Activated naive CD4-positive, alpha-beta T cell treated with anti-CD3 and anti-CD28 coated beads, Interleukin-2, amount 50 U/mL, for 24 hours (primary cell): ENCODE results near the gene IFI27L2.

Source experiments
- H3K27ac Mint-ChIP-seq: one replicate; pipeline ENCODE4 v1.8.0; 2021; ENCODE audit warnings: mild to moderate bottlenecking, mixed read lengths
- H3K27me3 Mint-ChIP-seq: one replicate; pipeline ENCODE4 v1.8.0; 2021; ENCODE audit warnings: mixed read lengths
- H3K36me3 Mint-ChIP-seq: one replicate; pipeline ENCODE4 v1.8.0; 2021; ENCODE audit warnings: mixed read lengths
- H3K4me1 Mint-ChIP-seq: one replicate; pipeline ENCODE4 v1.8.0; 2021; ENCODE audit warnings: mixed read lengths
- H3K4me3 Mint-ChIP-seq: one replicate; pipeline ENCODE4 v1.8.0; 2021; ENCODE audit warnings: mild to moderate bottlenecking, mixed read lengths
- H3K9me3 Mint-ChIP-seq: one replicate; pipeline ENCODE4 v1.8.0; 2021; ENCODE audit warnings: mixed read lengths

The IFI27L2 gene

DNA sequence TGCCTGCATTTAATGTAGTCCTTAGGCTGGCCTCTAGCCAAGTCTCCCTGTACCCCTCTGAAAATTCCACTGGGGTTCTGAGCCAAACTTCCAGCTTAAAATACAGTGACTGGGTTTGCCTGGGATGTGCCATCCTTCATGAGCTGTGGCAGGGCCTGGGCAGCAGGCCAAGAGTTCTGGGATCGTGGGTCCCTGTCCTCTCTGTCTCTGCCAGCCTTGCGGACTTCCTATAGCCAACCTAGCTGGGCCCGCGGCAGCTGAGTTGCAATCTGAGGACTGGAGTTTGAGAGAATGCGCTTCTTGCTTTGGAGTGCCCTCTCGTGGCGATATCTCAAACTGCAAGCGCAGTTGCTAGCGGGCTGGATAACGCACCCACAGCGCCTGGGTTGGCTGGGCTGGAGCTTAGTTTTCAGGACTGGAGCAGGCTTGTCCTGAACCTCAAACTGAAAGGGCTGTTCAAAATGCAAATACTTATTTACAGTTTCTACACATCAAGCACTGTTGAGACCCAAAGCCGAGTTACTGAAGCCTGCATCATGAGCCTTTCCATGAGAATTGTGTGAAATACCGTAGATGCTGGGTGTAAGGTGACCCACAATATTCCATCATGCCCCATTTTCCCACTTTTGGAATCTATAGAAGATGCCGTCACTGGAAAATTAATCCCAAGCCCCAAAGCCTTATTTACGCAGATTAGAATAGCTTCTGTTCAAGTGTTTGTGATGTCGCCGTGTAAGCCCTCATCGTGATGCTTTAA, 7.3 kb upstream of the IFI27L2 start:
- Mint-ChIP-seq H3K36me3 (no peaks in the 10 kb centered on the region), H3K27me3 (peaks cover 3% of the 10 kb centered on the region), H3K4me3 (no peak overlapping the region), H3K27ac (no peak overlapping the region), H3K4me1 (peaks cover 5% of the 10 kb centered on the region), H3K9me3 (no peaks in the 10 kb centered on the region)

DNA sequence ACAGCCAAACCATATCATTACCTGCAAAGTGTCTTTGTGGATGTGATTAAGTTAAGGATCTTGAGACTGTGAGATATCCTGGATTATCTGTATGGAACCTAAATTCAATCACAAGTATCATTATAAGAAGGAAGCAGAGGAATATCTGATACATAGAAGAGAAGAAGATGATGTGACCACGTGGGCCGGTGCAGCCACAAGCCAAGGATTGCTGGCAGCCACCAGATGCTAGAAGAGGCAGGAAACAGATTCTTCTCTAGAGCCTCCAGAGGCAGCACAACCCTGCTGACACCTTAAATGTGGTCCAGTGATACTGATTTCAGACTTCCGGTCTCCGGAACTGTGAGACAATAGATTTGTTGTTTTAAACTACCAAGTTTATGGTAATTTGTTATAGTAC, 6.1 kb upstream of the IFI27L2 start:
- Mint-ChIP-seq H3K4me1 (peaks cover 6% of the 10 kb centered on the region), H3K27me3 (peaks cover 4% of the 10 kb centered on the region), H3K4me3 (no peak overlapping the region), H3K27ac (no peak overlapping the region), H3K9me3 (no peaks in the 10 kb centered on the region), H3K36me3 (no peaks in the 10 kb centered on the region)

DNA sequence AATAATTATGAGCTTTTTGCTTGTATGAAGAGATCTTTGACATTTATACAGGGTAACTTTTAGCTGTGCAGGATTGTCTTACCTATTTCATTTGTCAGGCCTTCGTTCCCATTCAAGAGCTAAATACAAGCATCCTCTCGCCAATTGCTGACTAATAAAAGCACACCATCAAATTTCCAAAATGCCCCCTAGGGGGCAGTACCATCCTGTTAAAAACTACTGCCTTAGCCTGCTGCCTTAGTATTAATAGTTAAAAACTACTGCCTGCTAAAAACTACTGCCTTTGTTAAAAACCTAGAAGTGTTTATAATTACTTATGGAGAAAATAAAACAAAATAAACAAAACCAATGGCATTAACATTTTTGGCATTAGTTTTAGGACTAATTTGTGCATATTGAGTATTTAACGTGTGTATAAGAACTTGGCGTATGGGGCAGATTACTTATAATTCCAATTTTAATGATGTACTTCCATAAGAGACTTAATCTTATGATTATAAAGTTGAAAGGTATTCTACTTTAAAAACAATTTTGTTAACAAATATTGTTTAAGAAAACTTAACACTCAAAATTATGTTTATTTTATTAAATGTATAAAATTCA, 3.0 kb upstream of the IFI27L2 start:
- H3K36me3 Mint-ChIP-seq, result no peaks in the 10 kb centered on the region
- H3K27ac Mint-ChIP-seq, result no peak overlapping the region
- peaks cover 23% of the 10 kb centered on the region for H3K4me1 Mint-ChIP-seq
- H3K9me3 Mint-ChIP-seq, result no peaks in the 10 kb centered on the region
- H3K27me3 Mint-ChIP-seq, result peaks cover 2% of the 10 kb centered on the region
- H3K4me3 Mint-ChIP-seq, result no peak overlapping the region

DNA sequence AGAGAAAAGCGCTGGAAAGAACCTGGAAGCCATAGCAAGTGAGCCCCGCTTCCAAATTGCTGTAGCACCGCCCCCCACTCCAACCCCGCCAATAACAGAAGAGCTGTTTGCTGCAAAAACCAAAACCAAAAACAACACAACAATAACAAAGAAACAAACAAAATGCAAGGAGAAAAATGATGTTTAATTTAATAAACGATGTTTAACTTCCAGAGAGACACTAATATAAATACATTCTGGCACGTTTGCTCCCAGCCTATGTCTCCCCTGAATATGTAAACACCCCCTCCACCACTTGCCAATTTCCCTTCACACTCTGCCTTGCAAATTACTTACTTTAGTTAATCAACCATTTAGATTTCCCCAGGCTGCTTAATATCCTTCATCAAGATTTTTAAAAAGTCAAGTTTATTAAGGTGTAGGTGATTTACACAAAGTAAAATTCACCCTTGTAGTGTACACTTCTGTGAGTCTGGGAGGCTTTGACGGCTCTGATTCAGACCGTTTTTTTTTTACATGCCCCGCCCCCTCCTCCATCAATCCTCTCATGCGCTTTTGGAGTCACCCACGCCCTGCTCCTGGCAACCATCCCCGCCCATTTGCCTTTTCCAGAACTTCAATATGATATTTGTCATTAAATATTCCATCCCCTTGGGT, 482 bp upstream of the IFI27L2 start:
- H3K27ac Mint-ChIP-seq, result peak overlapping the region; percentile 73
- no peaks in the 10 kb centered on the region for H3K9me3 Mint-ChIP-seq
- peaks cover 18% of the 10 kb centered on the region for H3K4me1 Mint-ChIP-seq
- peak overlapping the region; percentile 89 for H3K4me3 Mint-ChIP-seq
- H3K27me3 Mint-ChIP-seq, result peaks cover 2% of the 10 kb centered on the region
- H3K36me3 Mint-ChIP-seq, result no peaks in the 10 kb centered on the region

DNA sequence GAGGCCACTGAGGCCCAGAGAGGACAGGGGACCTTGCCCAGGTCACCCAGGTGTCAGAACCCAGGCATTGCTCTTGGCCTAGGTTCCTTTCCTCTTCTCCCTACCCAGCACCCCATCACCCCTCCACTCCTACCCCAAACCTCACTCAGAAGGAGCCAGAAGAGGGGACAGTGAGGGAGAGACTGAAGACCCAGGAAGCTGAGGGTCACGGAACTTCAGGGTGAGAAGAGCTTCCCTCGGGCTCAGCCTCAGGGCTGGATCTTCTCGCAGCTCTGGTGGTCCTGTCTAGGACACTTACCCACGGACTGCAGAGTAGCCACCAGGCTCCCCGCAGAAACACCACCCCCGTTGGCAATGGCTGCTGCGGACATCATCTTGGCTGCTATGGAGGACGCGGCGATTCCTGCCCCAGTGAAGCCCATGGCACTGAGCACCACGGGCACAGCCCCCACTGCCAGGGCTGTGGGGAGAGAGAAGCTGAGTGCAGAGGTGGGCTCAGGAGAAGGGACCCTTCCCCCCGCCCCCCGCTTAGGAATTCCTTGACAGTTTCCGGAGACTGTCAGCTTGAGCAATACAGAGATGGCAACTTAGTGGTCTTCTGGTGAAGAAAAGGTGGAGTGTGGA, 1.1 kb downstream of the IFI27L2 start:
- H3K4me3 Mint-ChIP-seq, result peak overlapping the region; percentile 89
- H3K36me3 Mint-ChIP-seq, result no peaks in the 10 kb centered on the region
- no peak overlapping the region for H3K27ac Mint-ChIP-seq
- H3K4me1 Mint-ChIP-seq, result peaks cover 18% of the 10 kb centered on the region
- H3K9me3 Mint-ChIP-seq, result no peaks in the 10 kb centered on the region
- peaks cover 2% of the 10 kb centered on the region for H3K27me3 Mint-ChIP-seq

DNA sequence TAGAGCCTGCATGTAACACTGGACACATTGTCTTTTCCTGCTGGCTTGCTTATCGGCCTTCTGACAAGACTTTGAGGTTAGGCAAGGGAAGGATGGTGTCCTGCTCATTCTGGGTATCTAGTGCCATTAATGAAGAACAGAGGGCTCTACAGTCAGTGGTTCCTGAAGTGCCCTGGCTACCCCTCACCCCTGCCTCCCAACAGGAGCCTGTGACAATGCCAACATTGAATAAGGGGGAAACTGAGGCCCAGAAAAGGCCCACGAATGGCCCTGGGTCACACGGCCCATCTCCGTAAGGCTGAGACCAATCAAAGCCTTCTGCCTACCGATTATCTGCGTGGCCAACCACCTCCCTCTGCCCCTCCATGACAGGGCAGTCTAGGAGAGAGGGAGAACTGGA, 2.1 kb downstream of the IFI27L2 start:
- Mint-ChIP-seq H3K27me3 (peaks cover 2% of the 10 kb centered on the region), H3K27ac (peak overlapping the region; percentile 19), H3K36me3 (no peaks in the 10 kb centered on the region), H3K9me3 (peaks cover 9% of the 10 kb centered on the region), H3K4me1 (peaks cover 18% of the 10 kb centered on the region), H3K4me3 (no peak overlapping the region)

DNA sequence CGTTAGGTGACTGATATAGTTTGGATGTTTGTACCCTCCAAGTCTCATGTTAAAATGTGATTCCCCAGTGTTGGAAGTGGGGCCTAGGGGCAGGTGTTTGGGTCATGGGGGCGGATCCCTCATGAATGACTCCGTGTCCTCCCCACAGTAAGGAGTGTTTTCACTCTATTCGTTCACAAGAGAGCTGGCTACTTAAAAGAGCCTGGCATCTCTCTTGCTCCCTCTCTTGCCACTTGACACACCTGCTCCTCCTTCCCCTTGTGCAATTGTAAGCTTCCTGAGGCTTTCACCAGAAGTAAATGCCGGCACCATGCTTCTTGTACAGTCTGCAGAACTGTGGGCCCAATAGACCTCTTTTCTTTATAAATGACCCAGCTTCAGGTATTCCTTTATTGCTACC, 2.6 kb downstream of the IFI27L2 start:
- H3K4me1 Mint-ChIP-seq, result peaks cover 18% of the 10 kb centered on the region

DNA sequence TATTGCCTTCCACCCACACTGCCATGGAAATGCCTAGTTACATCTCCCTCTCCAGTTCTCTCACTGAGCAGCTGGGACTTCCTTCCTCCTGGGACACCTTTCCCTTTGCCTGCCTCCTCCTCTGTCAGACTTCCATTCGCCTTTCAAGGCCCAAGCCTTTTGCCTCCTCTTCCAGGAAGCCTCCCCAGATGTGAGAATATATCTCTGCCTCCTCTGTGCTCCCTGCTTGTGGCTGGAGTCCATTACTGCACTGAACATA, 3.1 kb downstream of the IFI27L2 start:
- Mint-ChIP-seq H3K36me3 (no peaks in the 10 kb centered on the region), H3K27ac (no peak overlapping the region), H3K27me3 (peaks cover 2% of the 10 kb centered on the region), H3K9me3 (peaks cover 9% of the 10 kb centered on the region), H3K4me1 (peaks cover 18% of the 10 kb centered on the region), H3K4me3 (no peak overlapping the region)

More for the DNA sequence above, 2.6 kb downstream of the IFI27L2 start:
- Mint-ChIP-seq H3K4me3 (no peak overlapping the region), H3K9me3 (peaks cover 9% of the 10 kb centered on the region), H3K27ac (no peak overlapping the region), H3K36me3 (no peaks in the 10 kb centered on the region), H3K27me3 (peaks cover 2% of the 10 kb centered on the region)

DNA sequence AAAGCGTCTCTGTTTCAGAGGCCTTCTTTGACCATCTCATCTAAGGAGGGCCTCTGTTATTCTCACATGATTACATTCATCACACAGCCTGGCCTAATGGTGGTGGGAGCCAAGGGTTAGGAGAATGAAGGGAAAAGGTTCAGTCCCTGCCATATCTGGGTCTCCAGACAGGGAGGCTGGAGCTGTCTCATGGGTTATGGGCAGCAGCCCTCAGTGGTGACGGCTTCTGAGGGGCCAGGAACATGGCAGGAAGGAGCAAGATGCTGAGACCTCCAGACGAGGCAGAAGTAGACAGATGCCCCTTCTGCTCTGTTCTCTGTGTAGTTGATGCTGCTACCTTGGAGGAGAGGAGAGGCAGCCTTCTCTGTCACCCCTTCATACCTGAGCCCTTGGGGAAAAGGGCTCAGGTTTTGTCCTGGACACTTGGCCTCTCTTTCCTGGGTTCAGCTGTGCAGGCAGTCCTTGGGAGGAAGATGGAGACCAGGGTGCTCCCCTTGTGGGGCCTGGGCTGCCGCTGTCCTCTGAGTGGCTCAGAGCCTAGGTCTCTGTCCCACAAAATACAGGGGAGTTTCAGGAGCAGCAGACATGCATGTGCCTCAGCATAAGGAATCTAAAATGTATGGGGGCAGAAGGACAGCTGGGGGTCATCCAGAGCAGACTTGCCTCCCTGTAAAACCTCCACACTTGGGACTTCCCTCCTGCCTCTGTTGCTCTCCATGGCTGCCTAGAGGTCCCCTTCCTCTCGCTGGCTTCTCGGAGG, 3.6 kb downstream of the IFI27L2 start:
- peaks cover 12% of the 10 kb centered on the region for H3K9me3 Mint-ChIP-seq
- H3K36me3 Mint-ChIP-seq, result peaks cover 3% of the 10 kb centered on the region
- H3K27me3 Mint-ChIP-seq, result peaks cover 3% of the 10 kb centered on the region
- no peak overlapping the region for H3K27ac Mint-ChIP-seq
- H3K4me3 Mint-ChIP-seq, result no peak overlapping the region
- peaks cover 18% of the 10 kb centered on the region for H3K4me1 Mint-ChIP-seq

DNA sequence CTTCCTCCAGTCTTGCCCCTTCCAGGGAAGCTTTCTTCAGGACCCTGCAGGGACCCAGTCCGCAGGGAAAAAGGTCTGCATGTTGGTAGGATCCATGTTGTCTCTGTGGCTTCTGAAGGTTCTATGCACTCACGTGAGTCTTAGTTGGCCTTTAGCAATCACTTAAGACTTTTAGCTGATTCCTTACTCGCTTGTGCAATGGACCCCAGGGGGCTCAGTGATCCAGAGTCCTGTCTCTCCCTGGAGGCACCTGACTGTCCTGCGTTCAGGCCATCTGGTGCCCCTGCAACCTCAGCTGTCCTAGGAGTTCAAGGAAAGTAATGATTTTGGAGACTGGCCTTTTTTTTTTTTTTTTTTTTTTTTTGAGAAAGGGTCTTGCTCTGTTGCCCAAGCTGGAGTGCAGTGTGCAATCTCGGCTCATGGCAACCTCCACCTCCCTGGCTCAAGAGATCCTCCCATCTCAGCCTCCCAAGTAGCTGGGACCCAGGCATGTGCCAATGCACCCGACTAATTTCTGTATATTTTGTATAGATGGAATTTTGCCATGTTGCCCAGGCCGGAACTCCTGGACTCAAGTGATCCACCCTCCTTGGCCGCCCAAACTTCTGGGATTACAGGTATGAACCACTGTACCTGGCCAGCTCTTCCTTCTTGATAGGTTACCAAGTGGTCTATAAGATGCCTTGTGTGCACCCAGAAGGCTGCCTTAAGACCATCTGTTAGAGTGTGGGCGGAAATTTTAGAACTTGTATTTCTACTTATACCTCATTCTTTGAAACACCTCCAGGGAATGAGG, 4.6 kb downstream of the IFI27L2 start:
- Mint-ChIP-seq H3K4me1 (peaks cover 11% of the 10 kb centered on the region), H3K36me3 (peaks cover 5% of the 10 kb centered on the region), H3K27me3 (peaks cover 7% of the 10 kb centered on the region), H3K27ac (no peak overlapping the region), H3K9me3 (peaks cover 17% of the 10 kb centered on the region), H3K4me3 (no peak overlapping the region)

DNA sequence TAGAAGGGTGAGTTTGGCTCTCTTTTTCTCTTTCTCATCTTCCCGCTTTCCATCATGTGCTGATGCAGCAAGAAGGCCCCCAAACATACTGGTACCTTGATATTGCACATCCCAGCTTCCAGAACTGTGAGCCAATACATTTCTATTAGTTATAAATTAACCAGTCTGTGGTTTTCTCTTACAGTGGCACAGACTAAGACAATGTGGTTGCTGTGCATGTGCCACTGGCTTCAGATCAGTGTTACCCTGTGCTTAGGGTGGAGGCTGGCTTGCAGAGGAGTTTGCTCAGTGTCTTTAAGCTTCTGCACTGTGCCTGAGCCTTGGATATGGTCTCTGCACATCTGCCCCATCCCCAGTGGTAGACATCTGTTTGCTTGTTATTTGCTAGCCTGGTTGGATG, 5.5 kb downstream of the IFI27L2 start:
- H3K36me3 Mint-ChIP-seq, result peaks cover 6% of the 10 kb centered on the region
- peak overlapping the region; percentile 57 for H3K27ac Mint-ChIP-seq
- H3K4me1 Mint-ChIP-seq, result peaks cover 5% of the 10 kb centered on the region
- H3K27me3 Mint-ChIP-seq, result peaks cover 7% of the 10 kb centered on the region
- H3K9me3 Mint-ChIP-seq, result peaks cover 17% of the 10 kb centered on the region
- H3K4me3 Mint-ChIP-seq, result no peak overlapping the region

DNA sequence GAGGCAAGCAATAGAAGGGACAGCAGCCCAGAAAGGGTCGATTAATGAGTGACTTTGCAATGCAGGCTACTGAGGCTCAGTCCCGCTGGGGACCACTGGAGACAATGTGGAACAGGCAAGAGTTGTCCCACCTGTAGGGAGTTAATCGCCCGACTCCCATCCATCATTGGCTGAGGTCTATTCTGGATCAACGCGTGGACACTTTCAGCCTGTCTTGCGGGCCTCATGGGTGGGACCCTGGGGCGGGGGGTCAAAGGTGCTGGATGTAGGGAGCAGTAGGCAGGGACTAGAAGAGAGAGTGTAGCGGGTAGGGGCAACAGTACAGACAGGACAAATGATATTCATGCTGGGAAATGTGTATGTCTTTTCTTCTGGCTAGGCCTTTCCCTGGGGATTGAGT, 6.1 kb downstream of the IFI27L2 start:
- no peaks in the 10 kb centered on the region for H3K4me1 Mint-ChIP-seq
- H3K27ac Mint-ChIP-seq, result no peak overlapping the region
- H3K4me3 Mint-ChIP-seq, result no peak overlapping the region
- H3K36me3 Mint-ChIP-seq, result peaks cover 6% of the 10 kb centered on the region
- H3K9me3 Mint-ChIP-seq, result peaks cover 17% of the 10 kb centered on the region
- H3K27me3 Mint-ChIP-seq, result peaks cover 7% of the 10 kb centered on the region

DNA sequence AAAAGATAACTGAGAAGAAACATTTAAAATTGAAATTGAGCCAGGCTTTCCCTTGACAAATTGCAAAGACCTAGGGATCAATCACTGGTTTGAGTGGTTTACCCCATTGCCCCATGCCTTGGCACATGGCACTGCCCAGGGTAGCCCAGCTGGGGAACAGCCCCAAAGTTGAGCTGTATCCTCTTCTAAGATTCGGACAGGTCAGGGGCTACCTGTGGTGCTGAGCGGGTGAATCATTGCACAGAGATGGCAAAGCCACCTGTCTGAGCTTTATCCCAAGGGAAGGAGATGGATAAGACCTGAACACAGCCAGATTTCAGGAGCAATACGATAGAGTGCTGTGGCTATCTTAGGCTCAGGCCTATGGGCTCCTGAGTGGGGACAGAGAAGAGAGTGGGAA, 7.0 kb downstream of the IFI27L2 start:
- peaks cover 7% of the 10 kb centered on the region for H3K27me3 Mint-ChIP-seq
- peaks cover 6% of the 10 kb centered on the region for H3K36me3 Mint-ChIP-seq
- no peaks in the 10 kb centered on the region for H3K4me1 Mint-ChIP-seq
- no peak overlapping the region for H3K27ac Mint-ChIP-seq
- no peak overlapping the region for H3K4me3 Mint-ChIP-seq
- H3K9me3 Mint-ChIP-seq, result peaks cover 17% of the 10 kb centered on the region

DNA sequence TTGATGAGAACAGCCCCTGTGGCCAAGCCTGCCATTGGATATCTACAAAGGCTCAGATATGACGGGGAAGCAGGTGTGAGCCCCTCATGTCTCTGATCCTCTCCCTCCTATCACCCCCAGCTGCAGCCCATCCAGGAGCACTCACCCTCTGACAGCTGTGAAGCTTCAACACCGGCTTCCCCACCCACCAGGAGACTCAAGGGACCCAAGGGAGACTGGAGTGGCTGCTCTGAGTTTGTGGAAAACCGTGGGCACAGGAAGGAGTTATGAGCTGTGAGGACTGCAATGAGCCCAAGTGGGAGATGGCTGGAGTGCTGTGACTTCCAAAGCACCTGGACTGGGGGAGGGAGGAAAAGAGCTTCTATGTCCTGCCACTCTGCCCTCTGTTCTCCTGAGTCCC, 7.9 kb downstream of the IFI27L2 start:
- no peak overlapping the region for H3K27ac Mint-ChIP-seq
- no peaks in the 10 kb centered on the region for H3K4me1 Mint-ChIP-seq
- H3K36me3 Mint-ChIP-seq, result peaks cover 6% of the 10 kb centered on the region
- peaks cover 17% of the 10 kb centered on the region for H3K9me3 Mint-ChIP-seq
- no peak overlapping the region for H3K4me3 Mint-ChIP-seq
- H3K27me3 Mint-ChIP-seq, result peaks cover 8% of the 10 kb centered on the region
